D721Med (cell line): ENCODE results near the gene NLN.
"Not testable (repeated sequence)": the region's sequence is repeated elsewhere in the genome, so short reads cannot be mapped to it uniquely, and the experiment has no call there.

ENCODE experiments used
- DNase-seq: peaks from one replicate; pipeline ENCODE4 v3.0.0; 2011; ENCODE audit warnings: low spot score; ENCODE audit not compliant: insufficient read length
- FAIRE-seq: peaks from 2 replicates; lab custom pipeline; 2011; peaks lifted over from hg19 to GRCh38; lab: Jason Lieb, UNC
- TF ChIP-seq, protein P1 (sequence below): IDR thresholded peaks from 2 replicates; pipeline ENCODE4 v1.5.1; 2012; ENCODE audit warnings: mild to moderate bottlenecking, control low read depth; ENCODE audit not compliant: insufficient read depth; ENCODE audit errors: missing control alignments

The NLN gene

DNA sequence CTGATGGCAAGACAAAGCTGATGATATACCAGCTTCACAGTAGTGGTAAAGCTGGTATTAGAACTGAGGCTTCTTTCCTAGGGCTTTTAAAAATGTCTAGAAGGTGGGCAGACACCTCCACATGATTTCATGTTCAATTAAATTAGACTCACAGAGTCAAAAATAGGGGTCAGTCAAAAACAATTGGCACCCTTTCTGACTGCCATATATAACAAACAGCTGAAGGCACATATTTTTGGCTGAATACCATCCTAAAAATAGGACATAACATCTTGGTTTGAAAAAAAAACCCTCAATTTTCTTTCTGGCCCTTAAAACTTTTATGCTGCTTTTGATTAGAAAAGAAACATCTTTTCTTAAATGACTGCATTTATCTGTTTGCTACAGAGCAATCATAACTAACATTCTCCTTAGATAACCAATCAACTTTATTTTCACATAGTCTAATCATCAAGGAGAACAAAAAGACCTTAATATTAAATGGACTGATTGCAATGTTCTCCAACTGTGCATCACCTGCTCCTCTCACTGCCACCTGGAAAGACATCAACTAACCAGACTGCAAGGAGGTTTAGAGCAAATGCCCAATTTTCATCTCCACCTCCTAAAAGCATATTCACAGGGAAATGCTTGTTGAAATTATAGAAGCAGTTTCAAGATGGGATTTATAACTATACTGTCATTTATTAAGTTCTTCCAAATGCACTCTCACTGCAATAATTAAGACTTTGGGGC lies 3.3 kb upstream of the NLN start:
- DNase-seq (no peak), FAIRE-seq (no peak)
- TF ChIP-seq, protein P1, sequence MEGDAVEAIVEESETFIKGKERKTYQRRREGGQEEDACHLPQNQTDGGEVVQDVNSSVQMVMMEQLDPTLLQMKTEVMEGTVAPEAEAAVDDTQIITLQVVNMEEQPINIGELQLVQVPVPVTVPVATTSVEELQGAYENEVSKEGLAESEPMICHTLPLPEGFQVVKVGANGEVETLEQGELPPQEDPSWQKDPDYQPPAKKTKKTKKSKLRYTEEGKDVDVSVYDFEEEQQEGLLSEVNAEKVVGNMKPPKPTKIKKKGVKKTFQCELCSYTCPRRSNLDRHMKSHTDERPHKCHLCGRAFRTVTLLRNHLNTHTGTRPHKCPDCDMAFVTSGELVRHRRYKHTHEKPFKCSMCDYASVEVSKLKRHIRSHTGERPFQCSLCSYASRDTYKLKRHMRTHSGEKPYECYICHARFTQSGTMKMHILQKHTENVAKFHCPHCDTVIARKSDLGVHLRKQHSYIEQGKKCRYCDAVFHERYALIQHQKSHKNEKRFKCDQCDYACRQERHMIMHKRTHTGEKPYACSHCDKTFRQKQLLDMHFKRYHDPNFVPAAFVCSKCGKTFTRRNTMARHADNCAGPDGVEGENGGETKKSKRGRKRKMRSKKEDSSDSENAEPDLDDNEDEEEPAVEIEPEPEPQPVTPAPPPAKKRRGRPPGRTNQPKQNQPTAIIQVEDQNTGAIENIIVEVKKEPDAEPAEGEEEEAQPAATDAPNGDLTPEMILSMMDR = no peak

DNA sequence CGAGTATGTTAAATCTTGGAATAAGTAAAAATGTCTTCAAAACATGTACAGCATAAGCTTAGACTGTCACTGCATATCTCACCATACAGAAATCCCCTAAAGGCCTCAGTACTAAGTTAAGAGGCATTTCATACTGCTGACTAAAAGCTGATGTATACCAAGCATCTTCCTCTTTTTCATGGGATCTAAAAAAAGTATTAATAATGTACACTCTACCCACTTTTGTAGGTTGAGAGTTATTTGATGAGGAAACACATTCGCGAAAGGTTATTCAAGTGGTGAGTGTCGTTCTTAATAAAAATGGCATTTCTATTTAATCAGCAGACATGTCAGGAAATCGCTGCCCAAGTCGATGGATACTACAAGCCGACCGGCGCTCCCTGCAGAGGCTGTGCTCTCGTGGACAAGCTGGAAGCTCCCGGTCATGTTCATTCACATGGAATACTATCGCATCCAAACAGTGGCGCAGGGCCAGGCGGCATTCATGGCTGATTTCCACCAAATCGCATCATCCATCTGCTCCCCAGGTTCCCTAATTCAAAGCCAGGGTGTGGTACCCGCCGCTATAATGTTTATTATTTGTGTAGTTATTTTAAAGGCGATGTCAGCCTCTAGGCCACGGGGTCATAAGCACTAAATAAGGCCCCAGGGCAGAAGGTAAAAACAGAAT lies 820 bp upstream of the NLN start:
- DNase-seq = no peak

DNA sequence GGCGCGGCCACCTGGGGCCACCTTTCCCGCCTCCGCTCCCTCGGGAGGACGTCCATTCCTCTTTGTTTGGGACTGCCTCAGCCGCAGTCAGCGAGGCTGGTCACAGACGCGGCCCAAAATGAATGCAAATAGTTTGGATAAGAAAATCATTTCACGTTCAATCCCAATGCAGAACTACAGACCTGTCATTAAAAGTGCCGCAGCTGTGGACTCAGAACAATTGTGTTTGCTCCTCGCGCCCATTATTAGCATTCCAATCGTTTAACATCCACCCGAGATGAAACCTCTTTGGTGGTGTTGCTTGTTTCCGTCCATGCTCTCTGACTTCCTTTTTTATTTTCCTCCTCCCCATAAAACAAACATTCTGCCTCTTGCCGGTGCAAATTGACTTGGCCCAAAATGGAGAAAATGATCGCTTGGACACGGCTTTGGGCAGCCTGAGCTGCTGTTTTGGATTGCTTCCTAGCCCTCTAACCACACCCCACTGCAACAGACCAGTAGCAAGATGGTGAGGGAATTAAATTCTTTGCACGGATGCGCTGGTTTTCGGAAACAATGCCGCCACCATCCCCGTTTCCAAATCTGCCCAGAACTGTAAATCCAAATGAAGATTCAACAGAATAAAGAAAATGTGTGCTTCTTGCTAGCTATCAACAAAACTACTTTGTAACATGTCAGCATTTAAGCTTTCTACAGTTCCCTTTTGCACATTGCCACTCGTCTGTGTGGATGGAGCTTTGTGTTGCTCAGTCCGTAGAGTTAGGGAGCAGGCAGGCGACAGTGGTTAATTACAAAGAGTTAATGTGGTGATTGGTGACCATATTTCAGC lies 784 bp downstream of the NLN start:
- DNase-seq (no peak), FAIRE-seq (no peak)
- TF ChIP-seq, protein P1 = no peak

More for the DNA sequence above, 820 bp upstream of the NLN start:
- TF ChIP-seq, protein P1 = no peak
- no peak for FAIRE-seq

DNA sequence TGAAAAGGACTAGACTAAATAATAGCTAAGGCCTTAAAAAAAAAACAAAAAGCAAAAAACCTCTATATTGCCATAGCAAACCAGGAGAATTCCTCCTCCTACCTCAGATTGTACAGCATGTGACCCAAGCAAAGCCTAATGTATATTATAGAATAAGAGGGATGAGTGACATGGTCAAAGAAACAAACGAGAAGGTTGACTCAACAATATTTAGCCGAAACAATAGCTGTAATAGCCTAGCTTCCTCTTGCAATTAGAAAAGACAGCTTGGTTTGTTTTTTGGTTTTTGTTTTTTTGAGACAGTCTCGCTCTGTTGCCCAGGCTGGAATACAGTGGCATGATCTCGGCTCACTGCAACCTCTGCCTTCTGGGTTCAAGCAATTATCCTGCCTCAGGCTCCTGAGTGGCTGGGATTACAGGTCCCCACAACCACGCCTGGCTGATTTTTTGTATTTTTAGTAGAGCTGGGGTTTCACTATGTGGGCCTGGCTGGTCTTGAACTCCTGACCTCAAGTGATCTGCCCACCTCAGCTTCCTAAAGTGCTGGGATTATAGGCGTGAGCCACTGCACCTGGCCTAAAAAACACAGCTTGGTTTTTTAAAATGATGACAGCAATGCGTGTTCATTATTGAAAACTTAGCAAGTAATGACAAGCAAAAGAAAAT lies 5.6 kb downstream of the NLN start:
- no peak for FAIRE-seq
- DNase-seq = no peak
- TF ChIP-seq, protein P1 = no peak

DNA sequence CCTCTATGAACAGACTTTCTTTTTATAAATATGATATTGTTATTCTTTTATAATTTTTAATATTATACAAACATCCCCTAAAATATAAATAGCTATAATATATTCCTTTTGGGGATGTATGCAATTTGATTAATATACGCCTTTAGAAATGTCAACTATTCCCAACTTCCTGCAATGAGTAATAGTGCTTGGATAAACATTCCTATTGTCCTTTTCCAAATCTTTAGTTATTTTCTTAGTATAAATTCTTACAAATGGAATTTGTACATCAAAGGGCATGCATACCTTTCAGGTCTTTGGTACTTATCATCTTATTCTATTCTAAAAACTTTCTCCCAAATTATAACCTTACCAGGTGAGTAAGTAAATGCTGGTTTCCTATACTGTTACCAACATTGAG lies 6.2 kb downstream of the NLN start:
- FAIRE-seq (no peak), DNase-seq (no peak)
- TF ChIP-seq, protein P1 = no peak

DNA sequence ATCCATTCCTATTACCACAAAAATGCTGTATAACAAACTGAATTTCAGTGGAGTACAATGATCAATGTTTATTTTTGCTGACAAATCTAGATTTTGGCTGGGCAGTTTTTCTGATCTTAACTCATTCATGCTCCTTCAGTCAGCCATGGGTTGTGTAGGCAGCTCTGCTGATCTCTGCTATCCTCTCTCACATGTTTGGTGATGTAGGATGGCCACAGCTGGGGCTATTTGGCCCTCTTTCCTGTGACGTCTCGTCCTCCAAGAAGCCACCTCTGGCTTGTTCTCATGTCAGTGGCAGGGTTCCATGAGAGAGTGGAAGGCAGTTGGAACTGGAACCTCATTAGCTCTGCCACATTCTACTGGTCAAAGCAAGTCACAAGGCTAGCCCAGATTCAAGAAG lies 8.9 kb downstream of the NLN start:
- no peak for FAIRE-seq
- DNase-seq = no peak
- TF ChIP-seq, protein P1 = no peak

DNA sequence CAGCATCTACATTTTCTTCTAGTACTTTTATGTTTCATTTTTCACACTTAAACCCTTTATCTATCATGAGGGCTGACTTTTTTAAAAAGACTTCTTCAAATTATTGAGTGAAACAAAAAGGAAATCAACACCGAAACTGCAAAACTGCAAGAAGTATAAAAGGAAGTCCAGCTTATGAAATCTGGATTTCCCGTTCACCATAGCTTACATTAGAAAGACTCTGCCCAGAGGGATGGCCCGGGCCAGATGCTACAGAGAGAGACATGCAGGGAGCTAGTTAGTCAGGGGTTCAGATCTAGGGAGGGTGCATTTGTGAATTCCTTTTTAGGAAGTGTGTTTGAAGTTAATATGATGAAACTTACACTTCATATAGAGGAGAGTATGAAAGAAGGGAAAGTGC lies 10.0 kb downstream of the NLN start:
- FAIRE-seq, DNase-seq: not testable (repeated sequence)

DNA sequence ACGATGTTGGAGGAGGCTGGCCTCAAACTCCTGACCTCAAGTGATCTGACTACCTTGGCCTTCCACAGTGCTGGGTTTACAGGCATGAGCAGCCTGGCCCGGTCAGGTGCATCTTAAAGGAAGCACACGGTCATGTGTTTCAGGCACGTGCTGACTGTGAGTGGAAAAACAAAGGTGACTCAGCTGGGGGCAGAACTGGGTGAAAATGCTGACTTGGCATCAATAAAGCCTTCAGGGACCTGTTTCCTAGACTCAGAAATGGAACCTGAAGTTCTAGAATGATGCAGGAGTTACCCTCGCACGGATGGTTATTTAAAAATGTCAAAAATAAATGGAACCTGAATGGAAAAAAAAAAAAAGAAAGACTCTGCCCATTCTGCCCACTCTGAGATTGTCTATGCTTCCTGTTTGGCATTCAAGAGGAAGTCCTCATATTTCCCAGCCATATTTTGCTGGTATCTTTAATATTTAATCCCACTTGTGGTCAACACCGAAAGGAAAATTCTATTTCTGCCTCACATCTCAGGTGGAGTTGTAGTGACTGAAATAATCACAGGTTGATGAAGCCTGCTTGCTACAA lies 12.3 kb downstream of the NLN start:
- not testable (repeated sequence) for DNase-seq, FAIRE-seq
